K562 (cell line): Measurements from ENCODE around the gene IRAK2. TPM values are rescaled to one million over a fixed set of nuclear protein-coding genes. Genes with fewer than 3 reads are reported as not detected.
A peak's percentile ranks its signal among the peaks of the same experiment; 100 is the strongest.

ENCODE experiments used
- ATF7 ChIP-seq: fragments of 450-650 bp; IDR thresholded peaks from 2 replicates; pipeline ENCODE4 v1.7.1; 2014; ENCODE audit warnings: mild to moderate bottlenecking, moderate library complexity
- ERF ChIP-seq: fragments of 450-650 bp; formaldehyde crosslinking; IDR thresholded peaks from 2 replicates; pipeline ENCODE4 v1.4.0; 2020; ENCODE audit warnings: mild to moderate bottlenecking, mixed read lengths
- FUS ChIP-seq: fragments of 200-400 bp; formaldehyde crosslinking; optimal IDR thresholded peaks from 2 replicates; pipeline ENCODE3; 2017; ENCODE audit warnings: low read depth, low read length
- HMGXB4 ChIP-seq: sonication (generic); formaldehyde crosslinking; IDR thresholded peaks from 2 replicates; pipeline ENCODE4 v1.8.1; 2023; ENCODE audit warnings: mild to moderate bottlenecking, missing genetic modification reagents
- HNRNPK ChIP-seq: fragments of 200-400 bp; formaldehyde crosslinking; IDR thresholded peaks from one replicate; pipeline ENCODE4 v1.6.1; 2018; ENCODE audit warnings: mild to moderate bottlenecking, low read depth, low read length; ENCODE audit not compliant: poor library complexity, severe bottlenecking
- HOMEZ ChIP-seq: fragments of 250-450 bp; sonication (Bioruptor Pico); IDR thresholded peaks from 2 replicates; pipeline ENCODE4 v1.4.0; 2020; ENCODE audit warnings: mild to moderate bottlenecking, moderate library complexity
- JUND ChIP-seq, 2 experiments: IDR thresholded peaks; 2 replicates in 1 of 2; 3 replicates in 1 of 2; pipeline ENCODE4 v1.6.1; 2011; ENCODE audit warnings: borderline replicate concordance in 2 of 2, low read depth in 2 of 2, low read length in 2 of 2, improper control_type of control experiment in 1 of 2, missing biosample characterization in 1 of 2, missing genetic modification characterization in 1 of 2, missing genetic modification reagents in 1 of 2
- KDM4B ChIP-seq, 2 experiments: fragments of 450-650 bp in 1 of 2; sonication (generic) in 1 of 2; IDR thresholded peaks; 2 replicates each; pipeline ENCODE4 v1.6.1; 2016 to 2017; ENCODE audit warnings: borderline replicate concordance in 2 of 2, antibody characterized with exemption in 1 of 2, low read depth in 1 of 2, mild to moderate bottlenecking in 1 of 2
- MITF ChIP-seq: IDR thresholded peaks from 2 replicates; pipeline ENCODE4 v1.6.1; 2014; ENCODE audit warnings: antibody characterized with exemption
- MLLT1 ChIP-seq, 2 experiments: fragments of 450-650 bp; IDR thresholded peaks; 2 replicates each; pipeline ENCODE4 v1.6.1; 2016
- NFIC ChIP-seq: fragments of 450-650 bp; IDR thresholded peaks from 2 replicates; pipeline ENCODE4 v1.6.1; 2017; ENCODE audit warnings: mild to moderate bottlenecking, inconsistent platforms
- RAD51 ChIP-seq: fragments of 450-650 bp; IDR thresholded peaks from 2 replicates; pipeline ENCODE4 v1.7.1; 2016; ENCODE audit warnings: low read depth, mild to moderate bottlenecking, borderline replicate concordance
- WHSC1 ChIP-seq: IDR thresholded peaks from one replicate; pipeline ENCODE4 v1.6.1; 2012; ENCODE audit warnings: low read length, control low read depth, inconsistent platforms
- ZBTB1 ChIP-seq: sonication (generic); formaldehyde crosslinking; IDR thresholded peaks from 2 replicates; pipeline ENCODE4 v1.8.1; 2023; ENCODE audit warnings: missing genetic modification reagents, low read depth, mild to moderate bottlenecking, borderline replicate concordance
- ZBTB49 ChIP-seq: sonication (generic); formaldehyde crosslinking; IDR thresholded peaks from 2 replicates; pipeline ENCODE4 v1.8.0; 2022; ENCODE audit warnings: missing genetic modification reagents, mild to moderate bottlenecking, borderline replicate concordance
- ZNF282 ChIP-seq: sonication (generic); formaldehyde crosslinking; IDR thresholded peaks from 2 replicates; pipeline ENCODE4 v1.8.1; 2023; ENCODE audit warnings: missing genetic modification reagents
- ZNF76 ChIP-seq: fragments of 250-450 bp; sonication (Bioruptor Pico); IDR thresholded peaks from 2 replicates; pipeline ENCODE4 v1.4.0; 2020; ENCODE audit warnings: mild to moderate bottlenecking, moderate library complexity, borderline replicate concordance
- polyA plus RNA-seq, 8 experiments: library from polyadenylated mRNA; depleted of rRNA in 4 of 8; stranded (reverse) in 5 of 8; unstranded in 3 of 8; fragments of >200 nt; fragmentation: Nextera tagmentation in 2 of 8; fragmentation: Illumina TruSeq in 1 of 8; extraction: Ambion mirVana in 2 of 8; extraction: Trizol in 1 of 8; gene quantifications; 2 replicates each; pipeline versions ENCODE4 v1.2.1 to v1.2.3, GENCODE V29; 2011 to 2014; ENCODE audit warnings: inconsistent platforms in 1 of 8, missing spikeins in 1 of 8
- total RNA-seq, 7 experiments: library from RNA; depleted of rRNA in 6 of 7; stranded (reverse); fragments of >200 nt in 6 of 7; fragmentation: Illumina TruSeq in 2 of 7; extraction: Trizol in 2 of 7; gene quantifications; 2 replicates each; pipeline versions ENCODE4 v1.2.1 to v1.2.3, GENCODE V29; 2011 to 2021; ENCODE audit warnings: low replicate concordance in 1 of 7

Gene IRAK2
- total and polyA plus RNA-seq, 9 of the 15 experiments (the other 6 are each of a cell fraction or from before 2014, with no cell fraction given) = 0.42 to 4.4 (median 2.7) TPM

GRCh38 chr3:10164546-10165393, at the start of gene IRAK2 (continued):
- TF ChIP-seq ZBTB1 (CRISPR knock-in tag) = peak; percentile 71; the same call in 1 of the 2 replicates
- TF ChIP-seq MLLT1 (IDR thresholded peaks at IDR 0.05) = no peak
- TF ChIP-seq ZNF76 (CRISPR knock-in tag) = 0 out of 2 replicates have a peak, but pooled peaks have one; percentile 24
- peak; percentile 40 for TF ChIP-seq ATF7
- TF ChIP-seq ERF (CRISPR knock-in tag) = 0 out of 2 replicates have a peak, but pooled peaks have one; percentile 11
- no peak for TF ChIP-seq HNRNPK
- TF ChIP-seq WHSC1 = no peak
- no peak for TF ChIP-seq ZBTB49
- peak; percentile 84 for TF ChIP-seq HMGXB4 (CRISPR knock-in tag)
- TF ChIP-seq ZNF282 (CRISPR knock-in tag) = 0 out of 2 replicates have a peak, but pooled peaks have one; percentile 29
- TF ChIP-seq FUS = no peak
- no peak for TF ChIP-seq JUND (IDR thresholded peaks at IDR 0.05; ENCODE audit: borderline replicate concordance, low read depth, low read length)
- no peak; the same call in 2 of the 3 replicates for TF ChIP-seq JUND (tag; IDR thresholded peaks at IDR 0.05; ENCODE audit: borderline replicate concordance, low read depth, low read length)
- no peak for TF ChIP-seq RAD51
- TF ChIP-seq KDM4B (IDR thresholded peaks at IDR 0.05; ENCODE audit: borderline replicate concordance in 2 of 2, low read depth in 1 of 2) = 0 out of 4 replicates have a peak, but pooled peaks of 1 of the 2 experiments have one; percentile 36
- TF ChIP-seq MITF = no peak
- 0 out of 2 replicates have a peak, but pooled peaks have one; percentile 60 for TF ChIP-seq HOMEZ (CRISPR knock-in tag)
- peak; percentile 4; the same call in 1 of the 2 replicates for TF ChIP-seq NFIC
